ENCODE measurements around the gene WSB1.

Gene WSB1

DNA sequence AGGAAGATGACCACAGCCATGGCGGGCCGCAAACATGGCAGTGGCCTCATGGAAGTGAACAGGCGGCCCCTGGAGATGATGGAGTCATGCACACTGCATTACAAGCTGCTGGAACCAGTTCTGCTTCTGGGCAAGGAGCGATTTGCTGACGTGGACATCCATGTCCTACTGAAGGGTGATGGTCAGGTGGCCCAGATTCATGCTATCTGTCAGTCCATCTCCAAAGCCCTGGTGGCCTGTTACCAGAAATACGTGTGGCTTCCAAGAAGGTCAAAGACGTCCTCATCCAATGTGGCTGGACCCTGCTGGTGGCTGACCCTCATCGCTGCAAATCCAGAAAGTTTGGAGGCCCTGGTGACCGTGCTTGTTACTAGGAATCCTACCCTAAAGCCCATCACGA is 13.4 kb upstream of the WSB1 start:
- DNase-seq, result no peak

DNA sequence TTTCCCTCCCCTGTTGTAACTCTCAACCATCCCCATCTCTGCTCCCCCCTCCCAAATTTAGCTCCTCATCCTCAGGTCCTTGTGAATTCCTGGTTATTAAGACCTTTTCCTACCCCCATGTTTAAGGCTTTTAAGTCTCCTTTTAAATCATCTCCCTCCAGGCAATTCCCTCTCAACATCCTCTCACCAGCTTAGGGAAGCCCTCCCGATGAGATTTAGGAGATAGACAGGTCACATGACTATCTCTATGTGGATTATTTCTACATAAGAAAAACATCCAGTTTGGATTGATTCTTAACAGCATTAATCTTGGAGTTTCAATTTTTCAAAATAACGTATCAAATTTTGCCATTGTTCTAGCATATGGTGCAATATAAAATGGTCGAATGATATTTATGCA is 12.5 kb upstream of the WSB1 start:
- DNase-seq, result no peak

DNA sequence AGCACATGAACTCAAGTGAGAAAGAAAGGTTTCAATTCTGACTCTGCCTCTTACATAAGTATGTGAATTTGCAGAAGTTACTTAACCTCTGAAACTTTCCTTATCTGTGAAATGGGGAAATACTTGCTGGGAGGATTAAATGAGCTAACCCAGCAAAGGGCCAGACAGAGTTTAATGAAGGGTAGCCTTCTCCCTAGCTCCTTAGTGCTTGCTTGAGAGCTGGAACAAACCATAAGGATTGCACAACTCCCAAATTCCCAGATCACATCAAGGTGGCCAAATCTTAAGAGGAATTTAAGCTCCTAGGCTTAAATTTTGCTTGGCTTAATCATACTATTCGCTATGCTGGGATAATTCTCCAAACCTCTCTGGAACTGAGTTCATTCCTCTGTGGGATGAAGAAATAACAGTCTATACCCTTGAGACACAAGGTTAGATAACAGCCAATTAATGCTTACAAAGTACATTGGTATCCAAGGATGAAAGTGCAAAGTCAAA is 11.8 kb upstream of the WSB1 start:
- no peak for DNase-seq

DNA sequence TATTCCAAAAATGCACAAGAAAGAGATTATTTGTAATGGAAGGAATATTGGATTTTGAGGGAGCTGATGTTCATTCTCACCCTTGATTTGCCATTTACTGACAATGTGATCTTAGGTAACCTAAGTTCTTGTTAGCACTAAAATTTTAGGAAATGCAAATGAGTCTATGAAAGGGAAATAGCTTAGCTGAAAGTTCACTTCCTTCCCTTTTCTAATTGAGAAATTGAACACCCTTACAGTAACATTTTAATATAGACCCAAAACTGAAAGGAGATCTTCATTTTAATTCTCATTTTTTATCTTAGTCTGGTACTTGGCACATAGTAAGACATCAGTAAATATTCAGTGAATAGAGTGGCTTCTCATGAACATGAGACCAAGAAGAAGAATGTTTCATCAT is 10.9 kb upstream of the WSB1 start:
- DNase-seq, result no peak

DNA sequence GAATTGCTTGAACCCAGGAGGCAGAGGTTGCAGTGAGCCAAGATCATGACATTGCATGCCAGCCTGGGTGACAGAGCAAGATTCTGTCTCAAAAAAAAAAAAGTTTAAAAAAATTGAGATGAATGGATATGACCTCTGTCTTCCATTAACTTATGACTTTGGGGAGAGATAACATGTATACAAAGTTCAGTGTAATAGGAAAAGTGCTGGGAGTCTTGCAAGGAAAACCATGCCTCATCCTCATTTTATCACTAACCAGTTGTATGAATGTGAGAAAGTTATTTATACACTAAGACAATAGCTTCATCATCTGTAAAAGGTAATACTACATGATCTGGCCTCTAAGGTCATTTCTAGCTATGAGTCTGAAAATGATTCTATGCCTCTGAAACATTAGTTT is 10.2 kb upstream of the WSB1 start:
- no peak for DNase-seq

DNA sequence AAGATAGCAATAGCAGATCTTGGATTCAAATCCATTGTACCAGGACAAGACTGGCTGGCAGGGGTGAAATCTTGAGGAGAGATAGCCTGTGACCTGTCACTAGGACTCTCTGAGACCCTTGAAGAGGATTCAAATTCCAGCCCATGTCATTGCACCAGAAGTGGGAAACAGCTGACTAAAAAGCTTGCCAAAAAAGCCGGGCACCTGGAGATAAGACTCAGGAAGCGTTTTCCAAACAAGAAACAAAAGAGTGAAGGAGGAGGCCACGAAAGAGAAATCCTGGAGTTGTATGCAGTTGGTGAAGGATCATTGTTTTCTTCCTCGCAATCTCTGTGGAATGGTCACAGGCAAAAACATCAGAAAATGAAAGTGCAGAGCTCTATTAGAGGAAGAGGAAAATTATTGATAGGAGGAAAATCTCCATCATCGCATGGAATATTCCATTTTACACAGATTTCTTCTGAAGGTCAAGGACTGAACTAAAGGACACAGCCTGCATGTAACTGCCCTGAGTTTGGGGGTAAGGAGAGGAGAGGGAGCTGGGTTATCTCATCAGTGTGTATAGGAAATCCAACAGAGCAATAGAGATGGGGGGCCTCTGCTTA is 9.0 kb upstream of the WSB1 start:
- DNase-seq, result no peak

DNA sequence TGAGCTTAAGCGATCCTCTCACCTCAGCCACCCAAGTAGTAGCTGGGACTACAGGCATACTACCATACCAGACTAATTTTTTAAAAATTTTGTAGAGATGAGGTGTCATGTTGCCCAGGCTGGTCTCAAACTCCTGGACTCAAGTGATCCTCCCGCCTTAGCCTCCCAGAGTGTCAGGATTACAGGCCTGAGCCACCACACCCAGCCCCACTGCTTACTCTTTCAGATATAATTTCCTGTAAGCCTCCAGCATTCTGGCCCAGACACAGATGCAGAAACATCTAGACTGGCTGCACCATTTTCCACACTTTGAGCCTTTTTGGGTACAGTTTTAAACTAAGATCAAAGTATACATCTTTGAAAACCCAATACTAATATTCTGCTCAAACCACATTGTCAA is 8.4 kb upstream of the WSB1 start:
- no peak for DNase-seq

DNA sequence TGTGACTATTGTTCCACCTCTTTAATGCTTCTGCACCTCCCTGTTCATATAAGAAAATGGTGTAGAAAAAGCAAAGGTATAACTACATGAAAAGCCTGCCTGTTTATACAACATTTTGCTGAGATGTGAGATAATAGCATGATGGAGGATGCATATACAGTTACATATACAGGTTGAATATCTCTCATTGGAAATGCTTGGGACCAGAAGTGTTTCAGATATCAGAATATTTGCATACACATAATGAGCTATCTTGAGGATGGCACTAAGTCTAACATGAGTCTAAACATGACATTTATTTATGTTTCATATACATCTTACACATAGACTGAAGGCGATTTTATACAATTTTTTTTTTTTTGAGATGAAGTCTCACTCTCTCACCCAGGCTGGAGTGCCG is 5.7 kb upstream of the WSB1 start:
- no peak for DNase-seq

DNA sequence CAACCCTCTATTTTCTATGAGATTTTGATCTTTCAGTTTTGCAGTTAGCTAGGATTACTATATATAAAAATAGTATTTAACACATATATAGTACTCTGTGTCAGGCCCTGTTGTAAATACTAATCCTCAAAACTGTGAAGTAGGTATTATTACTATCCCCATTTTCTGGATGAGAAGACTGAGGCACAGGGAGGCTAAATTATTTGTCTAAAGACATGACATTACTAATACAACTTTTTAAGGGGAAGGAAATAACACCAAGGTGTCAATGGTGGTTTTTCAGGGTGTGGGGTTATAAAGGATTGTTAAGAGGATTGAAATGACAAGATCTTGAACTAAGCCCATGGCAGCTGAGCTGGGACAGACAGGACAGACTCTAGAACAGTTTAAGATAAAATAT is 4.1 kb upstream of the WSB1 start:
- DNase-seq, result no peak

DNA sequence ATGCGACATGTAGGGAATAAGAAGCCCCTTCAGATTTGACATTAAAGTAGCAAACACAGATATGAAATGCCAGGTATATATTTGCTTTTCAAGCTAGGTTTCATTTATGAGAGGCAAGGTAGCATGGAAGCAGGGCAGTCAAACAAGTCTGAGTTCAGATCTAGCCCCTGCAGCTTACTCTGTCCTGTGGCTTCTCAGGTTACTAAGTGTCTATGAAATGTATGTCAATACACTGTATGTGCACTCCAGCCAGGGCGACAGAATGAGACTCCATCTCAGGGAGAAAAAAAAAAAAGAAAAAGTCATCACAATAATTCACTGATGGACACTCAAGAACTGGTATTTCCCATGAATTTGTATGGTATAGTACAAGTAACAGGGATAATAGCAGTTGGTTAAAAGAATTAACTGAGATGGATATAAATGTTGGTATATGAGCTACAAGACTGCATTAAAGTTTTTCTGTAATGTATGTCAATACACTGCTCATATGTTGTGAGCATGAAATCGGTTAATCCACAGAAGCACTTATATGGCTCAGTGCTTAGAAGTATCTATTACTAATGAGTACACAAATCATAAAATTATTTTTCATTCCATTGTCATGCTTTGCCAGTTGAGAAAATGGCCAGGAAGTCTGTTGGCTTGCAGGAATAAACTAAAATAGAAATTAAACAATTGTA is 2.9 kb upstream of the WSB1 start:
- peak; percentile 98 for DNase-seq

DNA sequence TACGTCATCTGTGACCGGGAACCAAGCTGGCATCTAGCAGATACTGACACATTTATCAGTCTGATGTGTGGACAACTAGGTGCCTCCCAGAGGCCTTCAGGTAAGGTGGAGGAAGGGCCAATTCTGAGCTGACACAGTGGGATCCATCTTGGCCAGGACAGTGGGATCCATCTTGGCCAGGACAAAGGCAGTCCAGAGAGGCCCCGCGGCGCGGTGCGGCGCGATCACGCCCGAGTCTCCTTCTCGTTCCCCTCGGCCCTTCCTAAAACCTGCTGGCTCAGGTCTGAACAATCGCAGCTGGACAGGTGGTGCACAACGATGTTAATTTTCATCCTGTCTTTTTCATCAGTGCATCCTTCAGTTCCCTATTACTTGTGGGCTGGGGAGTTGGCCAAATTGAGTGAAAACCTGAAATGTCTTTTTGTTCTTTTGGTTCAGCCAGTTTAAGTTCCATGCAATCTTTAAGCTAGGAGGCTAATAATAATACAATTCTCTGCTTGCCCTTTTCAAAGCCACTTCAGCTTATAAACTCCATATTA is 486 bp upstream of the WSB1 start:
- peak; percentile 78 for DNase-seq

DNA sequence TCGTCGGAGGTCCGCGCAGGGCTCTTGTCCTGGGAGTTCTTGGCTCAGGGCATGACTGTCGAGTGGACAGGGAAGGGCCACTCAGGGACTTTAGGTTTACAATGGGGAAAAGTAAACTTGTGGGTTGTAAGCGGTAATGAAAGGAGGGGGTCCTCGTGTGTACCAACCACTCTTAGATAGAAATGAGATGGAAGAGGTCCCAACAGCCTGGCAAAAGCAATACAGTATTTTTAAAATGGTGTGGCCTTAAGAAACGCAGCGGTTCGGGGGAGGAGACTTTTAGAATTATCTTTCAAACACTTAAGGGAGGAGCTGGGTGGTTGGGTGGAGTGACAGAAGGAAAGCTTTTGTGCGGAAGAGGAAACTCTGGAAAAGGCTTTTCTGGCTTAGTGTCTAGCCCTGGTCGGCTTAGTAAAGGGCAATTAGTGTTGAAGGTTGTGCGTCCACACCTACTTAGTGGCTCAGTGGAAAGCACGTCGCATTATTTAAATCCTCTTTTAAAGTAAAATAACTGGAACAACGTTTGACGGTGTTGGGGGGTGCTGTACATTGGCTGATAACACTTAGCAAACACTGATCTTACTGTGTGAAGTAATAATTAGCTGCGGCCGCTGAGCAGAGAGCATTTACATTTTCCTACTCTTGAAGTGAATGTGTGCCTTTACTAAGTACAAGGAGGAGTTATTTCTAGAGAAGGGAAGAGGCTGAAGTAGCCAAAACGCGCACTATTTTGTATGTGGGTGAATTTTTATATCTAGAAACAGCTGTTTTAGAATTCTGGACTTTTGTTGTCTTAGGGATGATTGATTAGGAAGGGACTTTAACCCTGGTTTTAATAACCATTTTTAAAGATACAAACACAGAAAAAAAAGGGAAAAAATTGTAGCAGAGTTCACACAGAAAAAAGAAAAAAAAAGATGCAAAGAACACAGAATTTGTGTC is 1.0 kb downstream of the WSB1 start:
- peak; percentile 86 for DNase-seq

DNA sequence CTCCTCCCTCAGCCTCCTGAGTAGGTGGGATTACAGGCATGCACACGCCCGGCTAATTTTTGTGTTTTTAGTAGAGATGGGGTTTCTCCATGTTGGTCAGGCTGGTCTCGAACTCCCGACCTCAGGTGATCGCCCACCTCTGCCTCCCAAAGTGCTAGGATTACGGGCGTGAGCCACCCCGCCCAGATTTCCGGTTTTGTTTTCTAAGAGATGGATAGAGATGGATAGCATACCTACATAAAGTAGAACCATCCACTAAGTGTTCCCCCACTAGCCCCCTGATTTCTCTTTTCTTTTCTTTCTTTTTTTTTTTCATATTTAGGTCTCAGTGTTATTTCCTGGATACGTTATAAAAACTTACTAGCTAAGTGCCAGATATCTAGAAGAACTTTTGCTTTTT is 2.0 kb downstream of the WSB1 start:
- no peak for DNase-seq

DNA sequence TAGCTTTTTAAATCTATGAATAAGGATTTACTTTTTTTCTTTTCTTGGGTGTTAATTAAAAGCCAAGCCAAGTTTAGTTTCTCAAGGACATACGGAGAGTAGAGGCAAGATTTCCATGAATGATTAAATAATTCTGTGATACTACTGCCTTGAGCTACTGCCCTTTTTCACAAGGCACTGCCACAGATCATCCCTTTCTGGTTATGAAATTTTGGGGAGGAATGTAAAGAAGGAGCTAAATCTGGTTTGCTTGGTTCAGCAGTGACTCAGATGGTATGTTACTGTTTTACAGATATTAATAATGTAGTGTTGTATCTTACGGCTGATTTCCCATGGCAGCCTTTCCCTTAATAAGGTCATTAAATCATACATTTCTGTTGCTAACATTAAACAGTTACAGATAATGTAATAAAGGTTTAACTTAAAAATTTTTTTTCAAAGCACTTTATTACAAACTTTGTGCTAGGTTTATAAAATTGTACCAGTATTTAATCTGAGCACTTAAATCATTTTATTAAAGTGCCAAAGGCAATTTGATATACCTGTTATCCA is 2.6 kb downstream of the WSB1 start:
- DNase-seq, result no peak

DNA sequence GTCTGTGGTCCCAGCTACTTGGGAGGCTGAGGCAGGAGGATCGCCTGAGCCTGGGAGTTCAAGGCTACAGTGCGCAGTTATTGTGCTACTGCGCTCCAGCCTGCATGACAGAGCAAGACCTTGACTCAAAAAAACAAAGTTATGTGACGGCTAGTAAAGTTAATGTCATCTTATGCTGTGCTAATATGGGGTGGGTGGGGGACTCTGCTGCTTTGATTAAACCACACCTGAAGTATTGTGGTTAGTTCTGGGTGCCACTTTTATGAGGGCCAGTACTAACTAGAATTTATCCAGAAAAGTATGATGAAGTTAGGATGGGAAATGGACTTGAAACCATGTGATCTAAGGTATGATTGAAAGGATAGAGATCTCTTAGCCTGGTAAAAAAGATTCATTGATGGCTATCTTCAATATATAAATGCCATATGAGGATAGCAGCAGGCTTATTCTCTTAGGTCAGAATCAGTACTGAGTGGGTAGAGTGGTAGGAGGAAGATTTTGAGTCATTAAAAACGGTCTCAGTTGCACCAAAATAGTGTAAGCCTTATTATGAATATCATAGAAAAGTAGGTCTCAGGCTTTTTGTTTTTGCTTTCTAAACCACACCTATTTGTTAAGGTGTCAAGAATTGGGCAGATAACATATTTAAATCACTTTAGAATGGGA is 5.6 kb downstream of the WSB1 start:
- DNase-seq, result no peak

DNA sequence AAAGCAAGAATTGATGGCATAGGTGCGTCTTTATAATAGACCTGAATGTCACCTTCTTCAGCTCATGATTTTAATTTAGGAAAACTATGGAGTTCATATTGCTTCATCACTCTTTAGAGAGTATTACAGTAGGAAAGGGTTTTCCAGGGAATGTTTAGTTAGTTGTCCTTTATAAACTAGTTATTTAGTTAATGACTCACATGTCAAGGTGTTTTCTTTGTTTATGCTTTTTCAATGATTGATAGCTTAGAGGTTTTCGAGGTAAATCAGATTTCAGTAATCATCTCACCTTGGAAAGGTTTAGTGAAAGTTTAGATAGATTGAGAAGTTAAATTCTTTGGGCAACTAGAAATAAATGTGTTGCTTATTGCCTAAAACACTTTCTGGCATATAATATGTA is 9.8 kb downstream of the WSB1 start:
- DNase-seq, result peak; percentile 74

DNA sequence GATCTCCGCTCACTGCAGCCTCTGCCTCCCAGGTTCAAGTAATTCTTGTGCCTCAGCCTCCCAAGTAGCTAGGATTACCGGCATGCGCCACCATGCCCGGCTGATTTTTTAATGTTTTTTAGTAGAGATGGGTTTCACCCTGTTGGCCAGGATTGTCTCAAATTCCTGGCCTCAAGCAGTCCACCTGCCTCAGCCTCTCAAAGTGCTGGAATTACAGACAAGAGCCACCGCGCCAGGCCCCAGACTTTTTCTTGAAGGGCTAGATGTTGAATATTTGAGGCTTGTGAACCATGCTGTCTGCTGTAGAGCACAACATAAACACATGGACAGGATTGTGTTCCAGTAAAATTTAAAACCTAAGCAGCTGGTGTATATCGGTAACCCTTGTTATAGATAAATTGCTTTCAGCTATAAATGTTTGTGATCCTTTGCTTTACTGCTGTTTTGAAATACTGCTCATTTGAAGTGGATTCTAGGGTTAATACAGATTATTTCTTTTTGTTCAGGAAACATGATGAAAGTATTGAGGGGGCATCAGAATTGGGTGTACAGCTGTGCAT is 12.4 kb downstream of the WSB1 start:
- peak; percentile 28 for DNase-seq

DNA sequence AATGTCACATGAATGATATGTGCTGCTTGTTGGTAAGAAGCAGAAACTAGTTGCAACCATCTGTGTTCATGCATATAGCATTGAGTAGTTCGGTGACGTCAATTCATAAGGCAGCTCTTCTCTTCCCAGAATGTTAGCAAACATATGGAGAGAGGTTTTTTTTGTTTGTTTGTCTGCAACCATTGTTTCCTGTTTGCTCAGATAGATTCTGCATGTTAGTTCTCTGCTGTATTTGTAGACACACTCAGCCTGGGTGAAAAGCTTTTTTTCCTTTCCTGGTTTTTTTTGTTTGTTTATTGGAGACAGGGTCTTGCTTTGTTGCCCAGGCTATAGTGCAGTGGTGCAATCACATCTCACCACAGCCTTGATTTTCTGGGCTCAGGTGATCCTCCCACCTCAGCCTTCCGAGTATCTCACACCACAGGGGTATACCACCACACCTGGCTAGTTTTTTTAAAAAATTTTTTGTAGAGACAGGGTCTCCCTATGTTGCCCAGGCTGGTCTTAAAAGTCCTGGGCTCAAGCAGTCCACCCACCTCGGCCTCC is 16.7 kb downstream of the WSB1 start:
- DNase-seq, result peak; percentile 100

DNA sequence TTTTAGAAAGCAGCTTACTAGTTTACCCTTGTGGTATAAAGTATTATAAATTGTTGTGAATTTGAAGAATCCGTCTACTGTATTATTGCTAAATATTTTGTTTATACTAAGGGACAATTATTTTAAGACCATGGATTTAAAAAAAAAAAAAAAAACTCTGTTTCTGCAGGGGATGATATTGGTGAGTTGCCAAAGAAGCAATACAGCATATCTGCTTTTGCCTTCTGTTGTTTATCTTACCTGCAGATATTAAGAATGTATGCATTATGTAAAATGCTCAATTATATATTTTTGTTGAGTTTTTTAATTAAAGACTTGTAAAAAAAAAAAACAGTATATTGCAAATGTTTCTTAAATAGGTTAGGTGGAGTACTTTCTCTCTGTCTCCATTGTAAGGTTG is 19.4 kb downstream of the WSB1 start:
- DNase-seq, result no peak

DNA sequence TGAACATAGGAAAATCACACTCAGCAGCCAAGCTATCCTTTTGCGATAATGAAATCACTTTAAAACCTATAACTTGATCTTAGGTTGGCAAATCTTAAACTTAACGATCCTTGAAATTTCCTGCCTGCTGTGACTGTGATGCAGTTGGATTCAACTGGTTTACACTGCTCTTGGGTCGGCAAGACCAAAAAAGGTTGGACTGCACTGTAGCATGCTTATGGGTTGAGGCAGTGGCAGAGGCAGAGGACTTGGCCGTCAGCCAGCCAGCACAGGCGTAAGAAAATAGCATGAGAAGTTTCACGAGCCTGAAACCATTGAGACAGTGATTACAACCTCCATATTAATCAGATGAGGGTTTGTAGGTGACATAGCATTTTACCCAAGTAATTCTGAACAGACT is 21.4 kb downstream of the WSB1 start:
- peak; percentile 88 for DNase-seq

DNA sequence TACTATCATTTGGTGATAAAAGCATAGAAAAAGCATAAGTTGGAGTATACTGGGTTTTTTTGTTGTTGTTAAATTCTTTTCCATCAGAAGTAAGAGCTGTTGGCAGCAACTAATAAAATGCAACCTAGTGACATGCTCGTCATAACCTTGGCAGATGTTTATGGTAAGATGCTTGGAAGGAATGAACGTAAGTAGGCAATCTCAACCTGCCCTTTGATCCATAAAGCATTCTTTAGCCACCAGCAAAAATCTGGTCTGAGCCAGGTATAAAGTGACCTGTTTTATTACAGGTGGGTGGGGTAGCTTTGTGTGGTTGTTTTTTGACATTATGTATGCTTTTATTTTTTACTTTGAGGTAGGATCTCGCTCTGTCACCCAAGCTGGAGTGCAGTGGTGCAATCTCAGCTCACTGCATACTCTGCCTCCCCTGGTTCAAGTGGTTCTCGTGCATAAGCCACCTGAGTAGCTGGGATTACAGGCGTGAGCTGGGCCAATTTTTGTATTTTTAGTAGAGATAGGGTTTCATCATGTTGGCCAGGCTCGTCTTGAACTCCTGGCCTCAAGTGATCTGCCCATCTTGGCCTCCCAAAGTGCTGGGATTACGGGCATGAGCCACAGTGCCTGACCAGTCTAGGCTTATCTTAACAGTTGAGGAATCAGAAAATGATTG is 22.0 kb downstream of the WSB1 start:
- DNase-seq, result peak; percentile 48
